GM19463 (cell line): ENCODE measurements around the gene PRRT1.
"Not testable (repeated sequence)": the region's sequence is repeated elsewhere in the genome, so short reads cannot be mapped to it uniquely, and the experiment has no call there.

ENCODE experiments used
- ATAC-seq: cut with Tn5 transposase; IDR thresholded peaks from one replicate; pipeline ENCODE4 v1.9.1; 2021; ENCODE audit warnings: mild to moderate bottlenecking, moderate library complexity; ENCODE audit not compliant: unreplicated experiment

Gene PRRT1

GRCh38 chr6:32105433-32105832, 46.3 kb downstream of the PRRT1 start:
- no peak for ATAC-seq

- ATAC-seq, result no peak
Measured at GRCh38 chr6:32102255-32102654, 49.5 kb downstream of the PRRT1 start.

GRCh38 chr6:32100251-32100650, 51.5 kb downstream of the PRRT1 start:
- not testable (repeated sequence) for ATAC-seq
